Esophagus squamous epithelium (tissue), 5 donors: ENCODE data around the gene TREML4. TPM values are rescaled to one million over a fixed set of nuclear protein-coding genes. Genes with fewer than 3 reads are reported as not detected.

Experiments used
- DNase-seq: peaks from one replicate; lab custom pipeline; 2025; lab: John Stamatoyannopoulos, UW
- H3K27ac ChIP-seq, 4 donors: fragments of 200-600 bp; sonication (generic); one replicate each; pipeline ENCODE4 v1.5.1; 2016 to 2019; ENCODE audit warnings: mild to moderate bottlenecking in 1 of 4
- H3K27me3 ChIP-seq, 4 donors: fragments of 200-600 bp; sonication (generic); 1 replicate in 3 of 4; 2 replicates in 1 of 4; pipeline versions ENCODE4 v1.5.1 to v1.6.0; 2017 to 2021; ENCODE audit warnings: antibody characterized with exemption in 1 of 4
- H3K36me3 ChIP-seq, 3 donors: fragments of 200-600 bp; sonication (generic); one replicate each; pipeline ENCODE4 v1.5.1; 2016 to 2019
- H3K4me1 ChIP-seq, 3 donors: fragments of 200-600 bp; sonication (generic); one replicate each; pipeline ENCODE4 v1.5.1; 2017 to 2019
- H3K4me3 ChIP-seq, 4 donors: fragments of 200-600 bp; sonication (generic); 1 replicate in 3 of 4; 2 replicates in 1 of 4; pipeline ENCODE4 v1.5.1; 2016 to 2019; ENCODE audit warnings: mild to moderate bottlenecking in 2 of 4, moderate library complexity in 1 of 4
- H3K9me3 ChIP-seq, 3 donors: fragments of 200-600 bp; sonication (generic); one replicate each; pipeline ENCODE4 v1.5.1; 2016 to 2019
- POLR2A ChIP-seq, 4 donors: fragments of 450-650 bp; IDR thresholded peaks; one replicate each; pipeline ENCODE4 v1.6.1; 2017; ENCODE audit warnings: antibody characterized with exemption in 4 of 4, mild to moderate bottlenecking in 4 of 4, moderate library complexity in 3 of 4
- WGBS, 2 donors: methylation state at CpG; one replicate each; pipeline ENCODE4 v1.1.5; 2018; 5-methylcytosine and 5-hydroxymethylcytosine counted together
- intact Hi-C: fragments of 100-400 bp; cut with DNase I; formaldehyde crosslinking; loops from one replicate; pipeline ENCODE4 v1.15.0; 2022
- total RNA-seq, 4 donors: library from RNA; depleted of rRNA; stranded (reverse); fragments of >200 nt; gene quantifications; one replicate each; pipeline ENCODE4 v1.1.0, GENCODE V29; 2016
- TF ChIP-seq, protein P1 (sequence below), 6 experiments: fragments of 450-650 bp in 4 of 6; fragments of 200-600 bp in 2 of 6; sonication (generic) in 2 of 6; IDR thresholded peaks; one replicate each; pipeline ENCODE4 v1.5.1; 2016 to 2019; ENCODE audit warnings: antibody characterized with exemption in 6 of 6, mild to moderate bottlenecking in 4 of 6, moderate library complexity in 4 of 6
- donor health status: DM: yes; HTN: yes; CAD: no.

Gene TREML4
- total RNA-seq, 4 donors from 2014 or later: not detected

DNA sequence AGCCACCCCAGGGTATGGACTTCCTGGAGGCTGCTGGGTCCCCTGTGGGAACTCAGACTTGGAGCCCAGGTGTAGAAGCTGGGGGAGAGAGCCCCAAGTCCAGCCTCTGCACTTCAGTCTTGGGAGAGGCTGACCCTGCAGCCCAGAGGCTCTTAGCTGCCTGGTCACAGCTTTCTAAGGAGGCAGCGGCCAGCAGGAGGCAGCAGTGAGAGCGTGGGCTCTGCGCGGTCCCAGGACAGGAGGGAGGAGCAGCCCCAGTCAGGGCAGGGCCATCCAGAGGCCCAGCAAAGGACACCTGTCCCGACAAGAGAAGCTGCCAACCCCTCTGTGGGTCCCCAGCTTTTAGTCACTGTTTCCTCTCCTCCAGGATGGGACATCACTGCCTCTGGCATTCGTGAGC, 36.6 kb upstream of the TREML4 start:
- no peak overlapping the region for H3K4me3 ChIP-seq
- intact Hi-C loops: no loop called here
- no peak for DNase-seq
- 27% methylated on average over 3 of the region's 6 CpGs; no CpG with 5 or more reads in 1 of the 2 donors for WGBS, 2 donors
- H3K27ac ChIP-seq: no peak overlapping the region
- no peaks in the 10 kb centered on the region for H3K36me3 ChIP-seq
- H3K4me1 ChIP-seq: no peaks in the 10 kb centered on the region
- peaks cover 0 to 45% (median 0%) of the 10 kb centered on the region in 4 donors for H3K27me3 ChIP-seq
- H3K9me3 ChIP-seq: peaks cover 0 to 13% (median 6%) of the 10 kb centered on the region in 3 donors
- TF ChIP-seq POLR2A (IDR thresholded peaks at IDR 0.05): no peak
- TF ChIP-seq, protein P1, sequence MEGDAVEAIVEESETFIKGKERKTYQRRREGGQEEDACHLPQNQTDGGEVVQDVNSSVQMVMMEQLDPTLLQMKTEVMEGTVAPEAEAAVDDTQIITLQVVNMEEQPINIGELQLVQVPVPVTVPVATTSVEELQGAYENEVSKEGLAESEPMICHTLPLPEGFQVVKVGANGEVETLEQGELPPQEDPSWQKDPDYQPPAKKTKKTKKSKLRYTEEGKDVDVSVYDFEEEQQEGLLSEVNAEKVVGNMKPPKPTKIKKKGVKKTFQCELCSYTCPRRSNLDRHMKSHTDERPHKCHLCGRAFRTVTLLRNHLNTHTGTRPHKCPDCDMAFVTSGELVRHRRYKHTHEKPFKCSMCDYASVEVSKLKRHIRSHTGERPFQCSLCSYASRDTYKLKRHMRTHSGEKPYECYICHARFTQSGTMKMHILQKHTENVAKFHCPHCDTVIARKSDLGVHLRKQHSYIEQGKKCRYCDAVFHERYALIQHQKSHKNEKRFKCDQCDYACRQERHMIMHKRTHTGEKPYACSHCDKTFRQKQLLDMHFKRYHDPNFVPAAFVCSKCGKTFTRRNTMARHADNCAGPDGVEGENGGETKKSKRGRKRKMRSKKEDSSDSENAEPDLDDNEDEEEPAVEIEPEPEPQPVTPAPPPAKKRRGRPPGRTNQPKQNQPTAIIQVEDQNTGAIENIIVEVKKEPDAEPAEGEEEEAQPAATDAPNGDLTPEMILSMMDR (IDR thresholded peaks at IDR 0.05): peak in 1 of 6 experiments; percentile 6

DNA sequence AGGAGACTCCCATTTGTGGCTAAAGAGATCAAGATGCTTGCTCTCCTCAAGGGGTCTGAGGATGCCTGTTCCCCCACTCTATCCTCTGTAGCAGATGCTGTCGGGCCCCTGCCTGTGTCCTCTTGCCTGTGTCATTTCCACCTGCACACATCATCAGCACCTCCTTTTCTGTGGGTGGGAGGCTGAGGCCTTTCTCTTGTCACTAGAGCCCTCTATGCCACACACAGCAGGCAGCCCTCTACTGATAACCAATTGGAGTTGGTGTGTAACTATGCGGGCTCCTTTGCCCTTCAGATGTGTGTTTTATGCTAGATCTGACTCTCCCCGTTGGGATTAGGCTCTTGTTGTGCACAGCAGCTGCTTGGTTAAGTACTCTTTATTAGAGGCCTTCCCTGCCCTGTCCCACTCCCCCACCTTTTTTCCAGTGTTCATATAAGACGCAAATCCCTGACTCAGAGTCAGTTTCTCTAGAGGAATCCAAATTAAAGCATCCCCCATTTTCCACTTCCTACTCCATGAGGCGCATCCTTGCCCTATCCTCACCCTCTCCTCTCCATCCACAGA, 34.9 kb upstream of the TREML4 start:
- H3K4me1 ChIP-seq: no peaks in the 10 kb centered on the region
- no peak overlapping the region for H3K4me3 ChIP-seq
- H3K9me3 ChIP-seq: peaks cover 0 to 13% (median 6%) of the 10 kb centered on the region in 3 donors
- H3K27ac ChIP-seq: no peak overlapping the region
- peaks cover 0 to 46% (median 0%) of the 10 kb centered on the region in 4 donors for H3K27me3 ChIP-seq
- H3K36me3 ChIP-seq: no peaks in the 10 kb centered on the region
- DNase-seq: no peak
- 73 to 75% methylated on average over 5 of the region's 5 CpGs for WGBS, 2 donors
- intact Hi-C loops: no loop called here
- no peak for TF ChIP-seq POLR2A (IDR thresholded peaks at IDR 0.05)
- TF ChIP-seq, protein P1 (IDR thresholded peaks at IDR 0.05): no peak

DNA sequence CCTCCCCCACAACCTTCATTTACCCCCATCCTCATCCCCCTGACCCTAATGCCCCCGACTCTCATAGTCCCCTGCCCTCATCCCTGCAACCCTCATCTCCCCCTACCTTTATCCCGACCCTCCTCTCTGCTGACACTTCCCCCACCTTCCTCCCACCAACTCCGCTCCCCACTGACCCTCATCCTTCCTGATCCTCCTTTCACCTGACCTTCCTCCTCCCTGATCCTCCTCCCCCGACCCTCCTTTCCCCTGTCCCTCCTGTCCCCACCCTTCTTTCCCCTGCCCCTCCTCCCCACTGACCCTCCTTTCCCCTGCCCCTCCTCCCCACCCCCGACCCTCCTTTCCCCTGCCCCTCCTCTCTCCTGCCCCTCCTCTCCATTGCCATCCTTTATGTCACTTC, 34.3 kb upstream of the TREML4 start:
- no peaks in the 10 kb centered on the region for H3K36me3 ChIP-seq
- no peak overlapping the region for H3K4me3 ChIP-seq

DNA sequence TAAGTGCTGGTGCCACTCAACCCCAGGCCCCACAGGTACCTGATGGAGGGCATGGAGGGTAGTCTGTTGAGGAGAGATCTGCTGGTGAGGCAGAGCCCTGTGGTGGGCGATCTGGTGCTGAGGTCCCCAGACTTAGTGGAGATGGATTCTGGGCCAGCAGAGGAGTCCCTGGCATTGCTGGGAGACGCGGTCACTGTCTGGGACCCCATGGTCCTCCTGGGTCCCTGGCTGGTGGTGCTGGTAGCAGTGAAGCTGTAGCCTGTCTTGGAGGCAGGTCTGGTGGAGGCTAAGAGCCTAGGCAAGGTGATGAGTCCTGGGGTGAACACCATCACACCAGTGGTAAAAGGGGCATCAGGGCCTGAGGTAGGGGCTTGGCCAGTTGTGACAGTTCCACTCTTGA, 33.8 kb upstream of the TREML4 start:
- TF ChIP-seq, protein P1 (IDR thresholded peaks at IDR 0.05): no peak
- no peak for TF ChIP-seq POLR2A (IDR thresholded peaks at IDR 0.05)
- H3K36me3 ChIP-seq: no peaks in the 10 kb centered on the region
- no peak overlapping the region for H3K4me3 ChIP-seq
- H3K4me1 ChIP-seq: no peaks in the 10 kb centered on the region
- intact Hi-C loops: no loop called here
- no peak overlapping the region for H3K27ac ChIP-seq
- H3K27me3 ChIP-seq: peaks cover 0 to 46% (median 0%) of the 10 kb centered on the region in 4 donors
- DNase-seq: no peak
- WGBS, 2 donors: 90 to 93% methylated on average over 2 to 3 of the region's 3 CpGs
- peaks cover 0 to 13% (median 6%) of the 10 kb centered on the region in 3 donors for H3K9me3 ChIP-seq

More for the DNA sequence above, 34.3 kb upstream of the TREML4 start:
- 41 to 42% methylated on average over 5 of the region's 5 CpGs for WGBS, 2 donors
- no peak overlapping the region for H3K27ac ChIP-seq
- H3K27me3 ChIP-seq: peaks cover 0 to 46% (median 0%) of the 10 kb centered on the region in 4 donors
- no peak for TF ChIP-seq POLR2A (IDR thresholded peaks at IDR 0.05)
- TF ChIP-seq, protein P1 (IDR thresholded peaks at IDR 0.05): no peak
- no peaks in the 10 kb centered on the region for H3K4me1 ChIP-seq
- no peak for DNase-seq
- intact Hi-C loops: no loop called here
- H3K9me3 ChIP-seq: peaks cover 0 to 13% (median 6%) of the 10 kb centered on the region in 3 donors

DNA sequence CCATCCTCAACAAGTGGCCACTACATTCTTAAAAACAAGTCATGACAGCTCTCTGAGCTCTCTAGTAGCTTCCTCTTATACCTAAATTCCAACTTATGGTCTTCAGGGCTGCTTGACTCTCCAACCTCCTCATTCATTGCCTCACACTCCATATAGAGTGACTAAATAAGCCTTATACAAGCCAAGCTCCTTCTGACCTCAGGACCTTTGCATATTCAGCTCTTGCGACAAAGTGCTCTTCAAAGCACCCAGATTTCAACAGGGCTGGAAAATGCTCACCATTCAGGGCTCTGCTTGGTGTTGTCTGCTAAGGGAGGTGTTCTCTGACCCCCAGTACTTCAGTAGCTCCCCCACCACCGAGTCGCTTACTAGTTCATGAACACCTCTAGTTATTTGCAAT, 30.9 kb upstream of the TREML4 start:
- WGBS, 2 donors: 82 to 88% methylated on average over 3 of the region's 3 CpGs
- no peaks in the 10 kb centered on the region for H3K36me3 ChIP-seq
- no peak for DNase-seq
- no peak overlapping the region for H3K4me3 ChIP-seq
- H3K9me3 ChIP-seq: no peaks in the 10 kb centered on the region
- peaks cover 0 to 34% (median 0%) of the 10 kb centered on the region in 4 donors for H3K27me3 ChIP-seq
- no peak overlapping the region for H3K27ac ChIP-seq
- intact Hi-C loops: no loop called here
- peaks cover 0 to 16% (median 3%) of the 10 kb centered on the region in 3 donors for H3K4me1 ChIP-seq
- TF ChIP-seq POLR2A (IDR thresholded peaks at IDR 0.05): no peak
- TF ChIP-seq, protein P1 (IDR thresholded peaks at IDR 0.05): no peak
